ENCODE data around the gene MGA. TPM values are rescaled to one million over a fixed set of nuclear protein-coding genes. Genes with fewer than 3 reads are reported as not detected.

Gene MGA
- total and polyA plus RNA-seq, 12 donors, result 2.6 to 56.8 (median 37.4) TPM

- TF ChIP-seq CTCF (IDR thresholded peaks at IDR 0.05) (no peak), POLR2A (IDR thresholded peaks at IDR 0.05) (no peak)
- H3K27ac ChIP-seq, result no peak overlapping the region
- no peak overlapping the region for H3K4me3 ChIP-seq
- peaks cover 0 to 94% of the 10 kb centered on the region in 2 donors for H3K36me3 ChIP-seq (replicated peaks in 1 of 2)
- intact Hi-C loops (cut with DNase I), result no loop called here
- H3K9me3 ChIP-seq (replicated peaks in 1 of 3), result no peaks in the 10 kb centered on the region
- no peaks in the 10 kb centered on the region for H3K4me1 ChIP-seq (replicated peaks in 1 of 2)
- WGBS, 4 donors, result 94 to 97% (median 95%) methylated on average over 7 to 9 of the region's 9 CpGs
- no peak for DNase-seq
- no peaks in the 10 kb centered on the region for H3K27me3 ChIP-seq
These were observed 156.6 kb downstream of the MGA start for GRCh38 chr15:41816788-41817187.

- Histone ChIP-seq H3K9me3 (replicated peaks in 1 of 3) (no peaks in the 10 kb centered on the region), H3K36me3 (replicated peaks in 1 of 2) (peaks cover 0 to 95% of the 10 kb centered on the region in 2 donors), H3K27me3 (no peaks in the 10 kb centered on the region), H3K4me3 (no peak overlapping the region), H3K4me1 (replicated peaks in 1 of 2) (no peaks in the 10 kb centered on the region), H3K27ac (no peak overlapping the region)
- WGBS, 4 donors, result 90 to 96% (median 93%) methylated on average over 13 to 14 of the region's 14 CpGs
- no peak for TF ChIP-seq CTCF (IDR thresholded peaks at IDR 0.05)
- no peak for TF ChIP-seq POLR2A (IDR thresholded peaks at IDR 0.05)
- no peak for DNase-seq
- intact Hi-C loops (cut with DNase I), result no loop called here
These were observed 157.1 kb downstream of the MGA start for GRCh38 chr15:41817327-41817726.

- H3K36me3 ChIP-seq (replicated peaks in 1 of 2), result peaks cover 0 to 95% of the 10 kb centered on the region in 2 donors
- WGBS, 4 donors, result 88 to 97% (median 92%) methylated on average over 6 of the region's 6 CpGs
These were observed 157.6 kb downstream of the MGA start for GRCh38 chr15:41817781-41818180.

GRCh38 chr15:41819455-41820050 lies 159.3 kb downstream of the MGA start:
- WGBS, 4 donors, result 88 to 93% (median 90%) methylated on average over 4 to 9 of the region's 9 CpGs
- intact Hi-C loops (cut with DNase I), result no loop called here

More at GRCh38 chr15:41817781-41818180, 157.6 kb downstream of the MGA start:
- H3K9me3 ChIP-seq (replicated peaks in 1 of 3), result no peaks in the 10 kb centered on the region
- H3K4me3 ChIP-seq, result no peak overlapping the region
- H3K27me3 ChIP-seq, result no peaks in the 10 kb centered on the region
- no peaks in the 10 kb centered on the region for H3K4me1 ChIP-seq (replicated peaks in 1 of 2)
- no peak overlapping the region for H3K27ac ChIP-seq
- DNase-seq, result no peak
- intact Hi-C loops (cut with DNase I), result no loop called here
- TF ChIP-seq POLR2A (IDR thresholded peaks at IDR 0.05) (no peak), CTCF (IDR thresholded peaks at IDR 0.05) (no peak)

More at GRCh38 chr15:41819455-41820050, 159.3 kb downstream of the MGA start:
- Histone ChIP-seq H3K27me3 (no peaks in the 10 kb centered on the region), H3K36me3 (replicated peaks in 1 of 2) (peaks cover 0 to 98% of the 10 kb centered on the region in 2 donors), H3K9me3 (replicated peaks in 1 of 3) (no peaks in the 10 kb centered on the region), H3K4me3 (no peak overlapping the region), H3K4me1 (replicated peaks in 1 of 2) (no peaks in the 10 kb centered on the region), H3K27ac (no peak overlapping the region)
- no peak for DNase-seq
- no peak for TF ChIP-seq POLR2A (IDR thresholded peaks at IDR 0.05)
- TF ChIP-seq CTCF (IDR thresholded peaks at IDR 0.05), result no peak
